B cell (primary cell): ENCODE measurements around the gene SMAP2. TPM values are rescaled to one million over a fixed set of nuclear protein-coding genes. Genes with fewer than 3 reads are reported as not detected.

ENCODE experiments used
- ATAC-seq: fragments of 200-7000 bp; cut with Tn5 transposase; one replicate; pipeline ENCODE4 v1.10.0; 2021; ENCODE audit warnings: low read depth, mild to moderate bottlenecking, moderate number of reproducible peaks, moderate library complexity
- CTCF ChIA-PET: fragments of 350-600 bp; sonication (Branson Sonifier 250); formaldehyde crosslinking; loops from one replicate; lab custom pipeline; 2021; ENCODE audit warnings: antibody characterized with exemption, inconsistent platforms; lab: Charles Lee
- POLR2A ChIA-PET: fragments of 350-600 bp; sonication (Branson Sonifier 250); formaldehyde crosslinking; loops from one replicate; lab custom pipeline; 2021; ENCODE audit warnings: antibody characterized with exemption; lab: Charles Lee
- DNase-seq: peaks from one replicate; pipeline ENCODE4 v3.0.0; 2013
- H2AFZ ChIP-seq: 2 replicates; pipeline ENCODE4 v1.6.1; 2012; ENCODE audit warnings: mild to moderate bottlenecking, low read depth, low read length; ENCODE audit not compliant: insufficient read depth, poor library complexity, severe bottlenecking
- H3K27ac ChIP-seq, 2 donors: 1 replicate in 1 of 2; 2 replicates in 1 of 2; pipeline ENCODE4 v1.5.1; 2012 to 2013; ENCODE audit warnings: low read length in 2 of 2, mild to moderate bottlenecking in 2 of 2, moderate library complexity in 1 of 2
- H3K27me3 ChIP-seq, 4 experiments: fragments of 200-600 bp in 1 of 4; sonication (generic) in 1 of 4; replicated peaks in 1 of 4; 1 replicate in 2 of 4; 2 replicates in 2 of 4; pipeline versions ENCODE4 v1.6.1 to v1.7.0; 2013 to 2016; ENCODE audit warnings: low read length in 3 of 4, mild to moderate bottlenecking in 2 of 4, mixed read lengths in 1 of 4, moderate library complexity in 1 of 4; ENCODE audit not compliant: insufficient read depth in 4 of 4, control insufficient read depth in 3 of 4; ENCODE audit errors: control extremely low read depth in 1 of 4
- H3K36me3 ChIP-seq, 2 experiments: replicated peaks in 1 of 2; 1 replicate in 1 of 2; 2 replicates in 1 of 2; pipeline versions ENCODE4 v1.6.1 to v1.7.1; 2013; ENCODE audit warnings: low read length in 1 of 2; ENCODE audit not compliant: insufficient read depth in 2 of 2, control insufficient read depth in 1 of 2; ENCODE audit errors: control extremely low read depth in 1 of 2, extremely low read depth in 1 of 2
- H3K4me1 ChIP-seq, 2 donors: fragments of 200-600 bp in 1 of 2; sonication (generic) in 1 of 2; 1 replicate in 1 of 2; 2 replicates in 1 of 2; pipeline versions ENCODE4 v1.5.1 to v1.6.1; 2013 to 2017; ENCODE audit warnings: low read length in 2 of 2; ENCODE audit not compliant: control insufficient read depth in 2 of 2, insufficient read depth in 2 of 2
- H3K4me2 ChIP-seq: replicated peaks from 2 replicates; pipeline ENCODE3; 2012; ENCODE audit warnings: mild to moderate bottlenecking, low read depth, low read length; ENCODE audit not compliant: poor library complexity, severe bottlenecking
- H3K4me3 ChIP-seq, 5 experiments: fragments of 200-600 bp in 1 of 5; sonication (generic) in 1 of 5; 1 replicate in 3 of 5; 2 replicates in 2 of 5; pipeline versions ENCODE4 v1.5.1 to v1.7.0; 2011 to 2016; ENCODE audit warnings: low read length in 4 of 5, mild to moderate bottlenecking in 4 of 5, low read depth in 2 of 5, control low read depth in 1 of 5, moderate library complexity in 1 of 5; ENCODE audit not compliant: insufficient read depth in 1 of 5; ENCODE audit errors: control extremely low read depth in 1 of 5, extremely low read depth in 1 of 5
- H3K79me2 ChIP-seq: fragments of 200-600 bp; sonication (generic); one replicate; pipeline ENCODE4 v1.6.0; 2016; ENCODE audit warnings: low read length; ENCODE audit not compliant: control insufficient read depth, insufficient read depth
- H3K9ac ChIP-seq: fragments of 200-600 bp; sonication (generic); 2 replicates; pipeline ENCODE4 v1.6.1; 2017; ENCODE audit warnings: mild to moderate bottlenecking, low read length, moderate library complexity
- H3K9me3 ChIP-seq, 3 donors: one replicate each; pipeline versions ENCODE4 v1.6.1 to v1.7.1; 2013; ENCODE audit warnings: low read length in 2 of 3; ENCODE audit not compliant: control insufficient read depth in 2 of 3, insufficient read depth in 1 of 3; ENCODE audit errors: control extremely low read depth in 1 of 3
- H4K20me1 ChIP-seq: 2 replicates; pipeline ENCODE4 v1.6.0; 2012; ENCODE audit warnings: mild to moderate bottlenecking, low read length; ENCODE audit not compliant: insufficient read depth, control insufficient read depth, poor library complexity, severe bottlenecking
- H3K27ac Mint-ChIP-seq: one replicate; pipeline ENCODE4 v1.8.0; 2021; ENCODE audit warnings: mixed read lengths
- H3K27me3 Mint-ChIP-seq: one replicate; pipeline ENCODE4 v1.8.0; 2021; ENCODE audit warnings: mixed read lengths
- H3K4me1 Mint-ChIP-seq: one replicate; pipeline ENCODE4 v1.8.0; 2021; ENCODE audit warnings: mixed read lengths
- H3K4me3 Mint-ChIP-seq: one replicate; pipeline ENCODE4 v1.8.0; 2021; ENCODE audit warnings: mixed read lengths
- H3K9me3 Mint-ChIP-seq: one replicate; pipeline ENCODE4 v1.8.0; 2022; ENCODE audit warnings: mixed read lengths; ENCODE audit not compliant: insufficient read depth
- CTCF ChIP-seq: fragments of 200-600 bp; IDR thresholded peaks from one replicate; pipeline ENCODE4 v1.8.0; 2022; ENCODE audit warnings: antibody characterized with exemption, mild to moderate bottlenecking
- EZH2 ChIP-seq: IDR thresholded peaks from 2 replicates; pipeline ENCODE4 v1.6.1; 2012; ENCODE audit warnings: borderline replicate concordance, low read depth, mild to moderate bottlenecking, moderate library complexity, low read length; ENCODE audit not compliant: insufficient read depth, poor library complexity, severe bottlenecking
- WGBS: methylation state at CpG from one replicate; pipeline ENCODE4 v1.1.5; 2013; ENCODE audit warnings: missing lambda C conversion rate; ENCODE audit not compliant: insufficient coverage; 5-methylcytosine and 5-hydroxymethylcytosine counted together
- intact Hi-C: fragments of 100-400 bp; cut with micrococcal nuclease; formaldehyde crosslinking; loops from one replicate; pipeline ENCODE4 v1.10.0; 2022
- polyA plus RNA-seq: library from polyadenylated mRNA; depleted of rRNA; stranded (reverse); fragments of >200 nt; gene quantifications from 2 replicates; pipeline ENCODE4 v1.2.3, GENCODE V29; 2012
- total RNA-seq, 2 donors: library from RNA; stranded (reverse); fragments of 120-200 nt in 1 of 2; gene quantifications; 1 replicate in 1 of 2; 2 replicates in 1 of 2; pipeline versions ENCODE4 v1.2.3 to v1.2.4, GENCODE V29; 2013 to 2022

SMAP2 gene
- total and polyA plus RNA-seq, 2 donors (not counting 1 experiment from before 2014, with no cell fraction given): 275 to 305 TPM

- peak overlapping the region; percentile 87 for H3K4me3 Mint-ChIP-seq
Measured at GRCh38 chr1:40386359-40386723, 12.8 kb downstream of the SMAP2 start.

More at GRCh38 chr1:40386359-40386723, 12.8 kb downstream of the SMAP2 start:
- peak overlapping the region; percentile 30 to 58 (median 31) for H3K4me3 ChIP-seq
- H3K4me2 ChIP-seq: peak overlapping the region; percentile 79
- H3K4me1 ChIP-seq: peaks cover 94 to 98% of the 10 kb centered on the region in 2 donors
- no peaks in the 10 kb centered on the region for H3K27me3 Mint-ChIP-seq
- H3K27ac Mint-ChIP-seq: peak overlapping the region; percentile 97
- DNase-seq: no peak
- no peak for ATAC-seq
- intact Hi-C loops: loop anchor here (1.0 to 10.0 kb wide), 3 partner anchors 11 to 308 kb away; partner anchors contain the start of gene NFYC
- 0% methylated on average over 1 of the region's 3 CpGs for WGBS
- ChIA-PET CTCF (interaction anchor here (0.9 to 12.8 kb wide), 17 partner anchors 7 to 246 kb away, joined by 3 to 128 read pairs (median 10); partner anchors contain the start of genes COL9A2 and SMAP2), POLR2A (interaction anchor here (0.6 to 7.6 kb wide), 9 partner anchors 10 to 382 kb away, joined by 3 to 90 read pairs (median 6); partner anchors contain the start of genes SMAP2 and ZFP69B)
- H4K20me1 ChIP-seq: no peaks in the 10 kb centered on the region
- peak overlapping the region; percentile 81 for H3K9ac ChIP-seq
- peaks cover 0 to 49% of the 10 kb centered on the region in 2 experiments for H3K36me3 ChIP-seq
- H3K4me1 Mint-ChIP-seq: peaks cover 91% of the 10 kb centered on the region
- TF ChIP-seq EZH2: no peak
- TF ChIP-seq CTCF: no peak
- no peaks in the 10 kb centered on the region for H3K27me3 ChIP-seq
- peaks cover 88% of the 10 kb centered on the region for H3K79me2 ChIP-seq
- H3K9me3 Mint-ChIP-seq: no peaks in the 10 kb centered on the region
- peak overlapping the region; percentile 18 for H2AFZ ChIP-seq
- H3K9me3 ChIP-seq: no peaks in the 10 kb centered on the region
- H3K27ac ChIP-seq: peak overlapping the region; percentile 99 to 100
